ENCODE results near the gene WNT5B.
"Not testable (repeated sequence)": the region's sequence is repeated elsewhere in the genome, so short reads cannot be mapped to it uniquely, and the experiment has no call there.

WNT5B gene

DNA sequence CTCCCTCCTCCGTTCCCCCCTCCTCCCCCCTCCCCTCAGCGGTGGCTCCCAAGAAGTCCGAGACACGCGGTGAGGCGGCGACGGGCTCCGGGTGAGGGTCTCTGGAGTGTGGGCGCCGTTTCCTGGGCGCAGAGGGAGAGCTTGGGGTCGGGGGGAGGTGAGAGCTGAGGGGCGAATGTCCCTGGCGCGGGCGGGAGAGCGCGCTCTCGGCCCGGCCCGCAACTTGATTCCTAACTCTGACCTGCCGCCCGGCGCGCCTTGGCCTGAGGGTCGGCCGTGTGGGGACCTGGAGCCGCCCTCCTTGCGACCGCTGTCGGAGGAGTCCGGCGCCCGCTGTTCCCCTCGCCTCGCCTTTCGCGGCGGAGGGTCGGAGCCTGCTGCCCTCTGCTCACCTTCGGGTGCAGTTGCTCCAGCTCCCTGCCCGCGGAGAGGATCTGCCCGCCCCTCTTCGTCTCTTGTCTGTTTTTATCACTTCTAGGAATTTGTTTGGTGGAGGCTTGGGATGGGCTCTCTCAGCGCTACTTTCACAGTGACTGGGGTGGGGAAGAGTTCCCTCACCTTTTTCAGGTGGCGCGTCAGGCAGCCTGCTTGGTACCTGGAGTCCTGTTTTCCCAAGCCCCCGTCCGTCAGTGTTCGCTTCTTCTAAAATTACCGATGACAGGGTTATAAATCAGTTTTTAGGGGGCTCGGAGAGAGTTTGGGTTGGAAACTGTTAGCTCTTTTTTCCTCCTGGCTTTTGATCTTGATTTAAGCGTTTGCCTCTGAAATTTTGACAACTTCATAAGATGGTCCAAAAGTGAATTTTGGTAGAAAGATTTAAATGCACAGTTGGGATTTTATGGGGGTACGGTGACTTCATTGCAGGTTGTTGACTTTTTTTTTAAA is 62.3 kb downstream of the WNT5B start:
- POLR2A ChIA-PET (ENCODE audit: low non-redundant PET): interaction anchor here (0.9 kb wide), 1 partner anchor 14 kb away, joined by 3 read pairs; no protein-coding TSS in a partner anchor
- peak; percentile 33 for DNase-seq (ENCODE audit: low spot score)
- TF ChIP-seq, protein P1, sequence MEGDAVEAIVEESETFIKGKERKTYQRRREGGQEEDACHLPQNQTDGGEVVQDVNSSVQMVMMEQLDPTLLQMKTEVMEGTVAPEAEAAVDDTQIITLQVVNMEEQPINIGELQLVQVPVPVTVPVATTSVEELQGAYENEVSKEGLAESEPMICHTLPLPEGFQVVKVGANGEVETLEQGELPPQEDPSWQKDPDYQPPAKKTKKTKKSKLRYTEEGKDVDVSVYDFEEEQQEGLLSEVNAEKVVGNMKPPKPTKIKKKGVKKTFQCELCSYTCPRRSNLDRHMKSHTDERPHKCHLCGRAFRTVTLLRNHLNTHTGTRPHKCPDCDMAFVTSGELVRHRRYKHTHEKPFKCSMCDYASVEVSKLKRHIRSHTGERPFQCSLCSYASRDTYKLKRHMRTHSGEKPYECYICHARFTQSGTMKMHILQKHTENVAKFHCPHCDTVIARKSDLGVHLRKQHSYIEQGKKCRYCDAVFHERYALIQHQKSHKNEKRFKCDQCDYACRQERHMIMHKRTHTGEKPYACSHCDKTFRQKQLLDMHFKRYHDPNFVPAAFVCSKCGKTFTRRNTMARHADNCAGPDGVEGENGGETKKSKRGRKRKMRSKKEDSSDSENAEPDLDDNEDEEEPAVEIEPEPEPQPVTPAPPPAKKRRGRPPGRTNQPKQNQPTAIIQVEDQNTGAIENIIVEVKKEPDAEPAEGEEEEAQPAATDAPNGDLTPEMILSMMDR (conservative IDR thresholded peaks at IDR 0.05; ENCODE audit: low read depth): no peak
- CTCF ChIA-PET: interaction anchor here (0.7 to 1.2 kb wide), 3 partner anchors 29 to 1544 kb away, joined by 3 to 4 read pairs (median 4); no protein-coding TSS in a partner anchor
- peak overlapping the region; percentile 85 for H3K27ac ChIP-seq

- no peak overlapping the region for H3K27ac ChIP-seq
- no peak for DNase-seq (ENCODE audit: low spot score)
- POLR2A ChIA-PET (ENCODE audit: low non-redundant PET): no interaction called here
- CTCF ChIA-PET: interaction anchor here (0.5 to 0.7 kb wide), 2 partner anchors 36 to 1545 kb away, joined by 4 to 5 read pairs; no protein-coding TSS in a partner anchor
- TF ChIP-seq, protein P1 (conservative IDR thresholded peaks at IDR 0.05; ENCODE audit: low read depth): no peak
Measured at GRCh38 chr12:1692226-1692625, 63.2 kb downstream of the WNT5B start.

DNA sequence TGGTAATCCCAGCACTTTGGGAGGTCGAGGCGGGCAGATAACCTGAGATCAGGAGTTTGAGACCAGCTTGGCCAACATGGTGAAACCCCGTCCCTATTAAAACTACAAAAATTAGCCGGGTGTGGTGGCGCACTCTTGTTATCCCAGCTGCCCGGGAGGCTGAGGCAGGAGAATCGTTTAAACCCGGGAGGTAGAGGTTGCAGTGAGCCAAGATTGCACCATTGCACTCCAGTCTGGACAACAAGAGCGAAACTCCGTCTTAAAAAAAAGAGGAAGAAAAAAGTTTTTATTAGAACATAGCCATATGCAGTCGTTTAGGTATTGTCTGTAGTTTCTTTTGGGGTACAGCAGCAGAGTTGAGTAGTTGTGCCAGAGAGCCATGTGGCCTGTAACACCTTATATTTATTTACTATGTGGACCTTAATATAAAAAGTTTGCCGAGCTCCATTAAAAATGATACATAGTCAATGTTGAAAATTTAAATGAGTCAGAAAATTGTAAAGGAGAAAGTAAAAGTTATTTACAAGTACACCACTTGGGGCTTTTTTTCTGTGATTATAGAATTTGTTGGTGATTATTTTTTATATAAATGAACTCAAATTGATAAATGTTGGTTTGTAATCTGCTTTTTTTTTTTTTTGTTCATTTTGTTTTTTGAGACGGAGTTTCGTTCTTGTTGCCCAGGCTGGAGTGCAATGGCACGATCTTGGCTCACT is 64.0 kb downstream of the WNT5B start:
- POLR2A ChIA-PET (ENCODE audit: low non-redundant PET): no interaction called here
- CTCF ChIA-PET: interaction anchor here (0.5 to 0.7 kb wide), 2 partner anchors 36 to 1378 kb away, joined by 3 to 5 read pairs; no protein-coding TSS in a partner anchor
- TF ChIP-seq, protein P1 (conservative IDR thresholded peaks at IDR 0.05; ENCODE audit: low read depth): no peak
- no peak overlapping the region for H3K27ac ChIP-seq
- DNase-seq (ENCODE audit: low spot score): no peak

GRCh38 chr12:1695097-1695496 is 66.1 kb downstream of the WNT5B start:
- POLR2A ChIA-PET (ENCODE audit: low non-redundant PET); DNase-seq (ENCODE audit: low spot score); H3K27ac ChIP-seq: not testable (repeated sequence)
- CTCF ChIA-PET: interaction anchor here (0.6 kb wide), 1 partner anchor 42 kb away, joined by 4 read pairs; no protein-coding TSS in a partner anchor

DNA sequence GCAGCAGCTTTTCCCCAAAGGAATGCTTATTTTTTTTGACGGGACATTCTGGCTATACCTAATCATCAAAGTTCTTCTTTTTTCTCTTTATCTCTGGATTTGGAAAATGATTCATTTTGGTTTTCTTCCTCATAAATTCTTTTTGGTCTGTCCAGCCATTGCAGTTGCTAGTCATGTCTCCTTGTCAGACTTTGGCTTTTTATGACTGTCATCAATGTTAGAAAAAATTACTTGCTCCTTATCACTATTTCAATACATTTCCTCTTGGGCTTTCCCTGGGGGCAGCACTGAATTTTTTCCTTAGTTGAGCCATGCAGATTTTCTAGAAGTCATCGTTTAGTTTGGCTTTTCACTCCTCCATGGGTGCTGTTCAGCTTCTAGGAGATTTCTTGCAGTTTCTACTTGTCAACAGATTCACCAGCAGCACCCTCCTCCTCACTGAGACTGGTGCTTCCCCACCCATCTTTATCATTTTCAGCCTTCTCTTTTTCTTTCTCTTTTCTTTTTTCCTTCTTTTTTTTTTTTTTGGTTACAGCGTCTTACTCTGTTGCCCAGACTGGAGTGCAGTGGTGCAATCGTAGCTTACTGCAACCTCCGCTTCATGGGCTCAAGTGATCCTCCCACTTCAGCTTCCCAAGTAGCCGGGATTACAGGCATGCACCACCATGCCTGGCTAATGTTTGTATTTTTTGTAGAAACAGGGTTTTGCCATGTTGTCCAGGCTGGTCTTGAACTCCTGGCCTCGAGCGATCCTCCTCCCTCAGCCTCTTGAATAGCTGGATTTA is 67.0 kb downstream of the WNT5B start:
- POLR2A ChIA-PET (ENCODE audit: low non-redundant PET): interaction anchor here (0.7 kb wide), 1 partner anchor 92 kb away, joined by 6 read pairs; no protein-coding TSS in a partner anchor
- CTCF ChIA-PET: interaction anchor here (0.6 to 1.6 kb wide), 2 partner anchors 58 to 95 kb away, joined by 3 to 4 read pairs; no protein-coding TSS in a partner anchor
- TF ChIP-seq, protein P1 (conservative IDR thresholded peaks at IDR 0.05; ENCODE audit: low read depth): no peak

DNA sequence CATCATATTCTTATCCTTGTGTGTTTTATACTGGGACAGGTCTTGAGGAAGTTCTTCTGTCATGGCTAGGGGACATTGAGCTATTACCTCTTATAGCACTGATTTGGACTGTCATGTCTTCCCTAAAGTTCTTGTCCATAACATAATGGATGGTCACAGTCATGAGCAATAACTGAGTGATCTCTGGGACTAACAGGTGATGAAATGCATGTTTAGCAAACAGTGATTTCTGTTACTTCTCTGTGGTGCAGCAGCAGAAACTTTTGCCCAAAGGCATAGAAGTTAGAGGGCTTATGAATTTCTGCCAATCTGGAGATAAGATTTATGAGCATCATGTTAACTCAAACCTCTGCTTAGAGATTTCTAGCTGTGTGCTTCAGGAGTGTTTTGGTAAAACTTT is 67.8 kb downstream of the WNT5B start:
- POLR2A ChIA-PET (ENCODE audit: low non-redundant PET): no interaction called here
- CTCF ChIA-PET: interaction anchor here (1.6 kb wide), 1 partner anchor 94 kb away, joined by 4 read pairs; no protein-coding TSS in a partner anchor
- DNase-seq (ENCODE audit: low spot score): no peak
- H3K27ac ChIP-seq: no peak overlapping the region
- TF ChIP-seq, protein P1 (conservative IDR thresholded peaks at IDR 0.05; ENCODE audit: low read depth): no peak

More for the DNA sequence above, 67.0 kb downstream of the WNT5B start:
- DNase-seq (ENCODE audit: low spot score): no peak
- H3K27ac ChIP-seq: no peak overlapping the region

Measured in RWPE1 (cell line).